AG10803 (cell line): ENCODE data around the gene CALN1.

ENCODE experiments used
- DNase-seq: peaks from one replicate; pipeline ENCODE4 v3.0.0; 2010; ENCODE audit warnings: low read depth
- H3K4me3 ChIP-seq: 2 replicates; pipeline ENCODE4 v1.5.1; 2011; ENCODE audit warnings: mild to moderate bottlenecking, low read length, control low read depth
- TF ChIP-seq, protein P1 (sequence below): conservative IDR thresholded peaks from 2 replicates; pipeline ENCODE4 v1.5.1; 2011; ENCODE audit warnings: mild to moderate bottlenecking, low read length, control low read depth, inconsistent platforms

The CALN1 gene

DNA sequence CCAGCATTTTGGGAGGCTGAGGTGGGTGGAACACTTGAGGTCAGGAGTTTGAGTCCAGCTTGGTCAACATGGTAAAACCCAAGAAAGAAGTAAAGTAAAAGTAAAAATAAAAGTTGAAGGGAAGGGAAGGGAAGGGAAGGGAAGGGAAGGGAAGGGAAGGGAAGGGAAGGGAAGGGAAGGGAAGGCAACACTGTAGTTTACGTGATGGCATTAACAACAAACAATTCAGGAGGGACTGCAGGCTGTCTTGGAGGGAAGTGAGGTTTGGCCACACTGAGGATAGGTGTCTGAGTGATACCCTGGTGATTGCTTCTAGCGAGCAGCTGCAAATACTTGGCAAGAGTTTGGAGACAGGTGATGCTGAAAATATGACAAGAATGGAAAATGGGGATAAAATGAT, 298.0 kb downstream of the CALN1 start:
- TF ChIP-seq, protein P1, sequence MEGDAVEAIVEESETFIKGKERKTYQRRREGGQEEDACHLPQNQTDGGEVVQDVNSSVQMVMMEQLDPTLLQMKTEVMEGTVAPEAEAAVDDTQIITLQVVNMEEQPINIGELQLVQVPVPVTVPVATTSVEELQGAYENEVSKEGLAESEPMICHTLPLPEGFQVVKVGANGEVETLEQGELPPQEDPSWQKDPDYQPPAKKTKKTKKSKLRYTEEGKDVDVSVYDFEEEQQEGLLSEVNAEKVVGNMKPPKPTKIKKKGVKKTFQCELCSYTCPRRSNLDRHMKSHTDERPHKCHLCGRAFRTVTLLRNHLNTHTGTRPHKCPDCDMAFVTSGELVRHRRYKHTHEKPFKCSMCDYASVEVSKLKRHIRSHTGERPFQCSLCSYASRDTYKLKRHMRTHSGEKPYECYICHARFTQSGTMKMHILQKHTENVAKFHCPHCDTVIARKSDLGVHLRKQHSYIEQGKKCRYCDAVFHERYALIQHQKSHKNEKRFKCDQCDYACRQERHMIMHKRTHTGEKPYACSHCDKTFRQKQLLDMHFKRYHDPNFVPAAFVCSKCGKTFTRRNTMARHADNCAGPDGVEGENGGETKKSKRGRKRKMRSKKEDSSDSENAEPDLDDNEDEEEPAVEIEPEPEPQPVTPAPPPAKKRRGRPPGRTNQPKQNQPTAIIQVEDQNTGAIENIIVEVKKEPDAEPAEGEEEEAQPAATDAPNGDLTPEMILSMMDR, result no peak
- DNase-seq, result no peak

DNA sequence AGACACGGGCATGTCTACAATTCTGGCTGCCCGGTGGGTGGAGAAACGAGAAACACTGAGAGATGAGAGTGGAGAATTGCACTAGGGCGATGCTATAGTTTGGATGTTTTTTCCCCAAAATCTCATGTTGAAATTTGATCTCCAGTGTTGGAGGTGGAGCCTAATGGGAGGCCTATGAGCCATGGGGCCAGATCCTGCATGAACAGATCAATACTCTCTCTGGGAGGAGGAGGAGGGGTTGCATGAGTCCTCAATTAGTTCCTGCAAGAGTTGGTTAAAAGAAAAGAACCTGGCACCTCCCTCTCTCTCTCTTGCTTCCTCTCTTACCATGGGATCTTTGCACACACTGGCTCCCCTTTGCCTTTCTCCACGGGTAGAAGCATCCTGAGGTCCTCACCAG, 299.1 kb downstream of the CALN1 start:
- H3K4me3 ChIP-seq, result no peak overlapping the region
- TF ChIP-seq, protein P1, result no peak

More for the DNA sequence above, 298.0 kb downstream of the CALN1 start:
- H3K4me3 ChIP-seq, result no peak overlapping the region

GRCh38 chr7:72112530-72112929, 299.6 kb downstream of the CALN1 start:
- TF ChIP-seq, protein P1, result no peak
- H3K4me3 ChIP-seq, result no peak overlapping the region
- DNase-seq, result no peak

More for the DNA sequence above, 299.1 kb downstream of the CALN1 start:
- DNase-seq, result no peak

DNA sequence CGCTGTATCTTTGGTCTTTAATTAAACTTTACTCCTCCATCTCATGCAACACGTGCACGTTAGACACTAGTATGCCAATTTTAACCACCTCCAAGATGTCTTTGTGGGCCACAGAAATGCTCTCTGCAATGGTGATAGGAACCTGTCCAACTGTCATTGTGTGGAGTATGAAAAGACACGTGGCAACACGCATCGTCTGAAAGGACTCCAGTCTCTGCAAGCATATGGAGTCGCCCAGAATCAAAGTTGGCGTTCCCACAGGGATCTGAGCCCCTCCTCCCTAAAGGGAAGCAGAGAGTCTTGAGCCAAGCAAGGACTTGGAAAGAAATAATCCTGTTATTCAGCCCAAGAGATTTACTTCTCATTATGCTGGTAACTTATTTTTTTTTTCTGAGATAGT, 301.1 kb downstream of the CALN1 start:
- no peak for DNase-seq
- H3K4me3 ChIP-seq, result no peak overlapping the region
- TF ChIP-seq, protein P1, result no peak

DNA sequence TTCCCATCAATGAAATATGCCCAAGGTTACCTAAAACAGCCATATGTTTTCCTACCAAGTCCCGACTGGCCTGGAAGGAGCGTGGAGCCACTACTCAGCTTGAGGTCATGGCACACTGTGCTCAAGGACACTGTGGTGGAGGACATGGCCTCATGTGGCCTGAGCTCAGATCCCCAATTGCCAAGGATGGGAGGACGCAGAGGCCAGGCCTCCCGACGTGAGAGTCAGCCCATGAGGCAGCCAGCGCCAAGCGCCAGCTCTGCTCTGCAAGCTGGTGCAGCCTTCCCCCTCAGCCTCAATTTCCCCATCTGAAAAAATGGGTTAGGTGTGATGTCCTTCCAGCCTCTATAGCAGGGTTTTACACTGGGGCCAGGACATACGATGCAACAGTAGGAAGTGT, 302.6 kb downstream of the CALN1 start:
- no peak for DNase-seq
- TF ChIP-seq, protein P1, result no peak
- H3K4me3 ChIP-seq, result no peak overlapping the region

- TF ChIP-seq, protein P1, result no peak
- DNase-seq, result no peak
Measured at GRCh38 chr7:72106405-72106804, 305.7 kb downstream of the CALN1 start.

DNA sequence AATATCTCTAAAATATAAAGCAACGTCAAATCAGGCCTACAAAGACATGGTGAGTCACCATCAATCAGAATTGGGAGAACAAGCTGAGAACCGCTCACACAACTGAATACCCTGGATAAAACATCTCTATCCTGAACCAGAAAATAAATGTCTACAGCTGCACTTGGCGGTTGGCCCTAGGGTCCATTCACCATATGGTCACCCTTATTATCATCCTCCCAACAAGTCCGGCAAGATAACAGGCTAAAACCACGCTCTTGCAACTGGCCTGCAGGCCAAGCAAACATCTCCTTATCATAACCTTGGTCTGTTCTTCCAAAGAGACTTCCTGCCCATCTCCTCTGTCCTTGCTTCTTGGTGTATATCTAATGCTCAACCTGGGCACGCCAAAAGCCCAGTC, 310.7 kb downstream of the CALN1 start:
- TF ChIP-seq, protein P1, result no peak
- DNase-seq, result no peak
- H3K4me3 ChIP-seq, result no peak overlapping the region

More at GRCh38 chr7:72106405-72106804, 305.7 kb downstream of the CALN1 start:
- no peak overlapping the region for H3K4me3 ChIP-seq
